ENCODE results near the gene AP3D1. TPM values are rescaled to one million over a fixed set of nuclear protein-coding genes. Genes with fewer than 3 reads are reported as not detected.
"Not testable (repeated sequence)": the region's sequence is repeated elsewhere in the genome, so short reads cannot be mapped to it uniquely, and the experiment has no call there.

The AP3D1 gene
- total RNA-seq, 1 donor from 2014 or later, result 63.4 TPM

GRCh38 chr19:2091926-2092525, 59.3 kb downstream of the AP3D1 start:
- not testable (repeated sequence) for DNase-seq (ENCODE audit: low spot score); ATAC-seq

- DNase-seq (ENCODE audit: low spot score) (no peak), ATAC-seq (no peak)
Measured at GRCh38 chr19:2089727-2090053, 61.7 kb downstream of the AP3D1 start.

- DNase-seq (ENCODE audit: low spot score) (no peak), ATAC-seq (no peak)
Measured at GRCh38 chr19:2089001-2089711, 62.2 kb downstream of the AP3D1 start.

- no peak for DNase-seq (ENCODE audit: low spot score)
- ATAC-seq, result no peak
Measured at GRCh38 chr19:2087621-2088100, 63.7 kb downstream of the AP3D1 start.

GRCh38 chr19:2086695-2087620, 64.4 kb downstream of the AP3D1 start:
- ATAC-seq, result peak; percentile 31
- not testable (repeated sequence) for DNase-seq (ENCODE audit: low spot score)

- DNase-seq (ENCODE audit: low spot score), result no peak
- peak; percentile 49 for ATAC-seq
Measured at GRCh38 chr19:2084993-2085720, 66.2 kb downstream of the AP3D1 start.

GRCh38 chr19:2083174-2083854, 68.1 kb downstream of the AP3D1 start:
- ATAC-seq (no peak), DNase-seq (ENCODE audit: low spot score) (no peak)

- DNase-seq (ENCODE audit: low spot score) (no peak), ATAC-seq (peak; percentile 16)
Measured at GRCh38 chr19:2081873-2082810, 69.2 kb downstream of the AP3D1 start.

GRCh38 chr19:2080336-2080988, 70.9 kb downstream of the AP3D1 start:
- no peak for DNase-seq (ENCODE audit: low spot score)
- ATAC-seq, result no peak

- DNase-seq (ENCODE audit: low spot score) (no peak), ATAC-seq (no peak)
Measured at GRCh38 chr19:2079865-2080301, 71.5 kb downstream of the AP3D1 start.

GRCh38 chr19:2079076-2079864, 72.1 kb downstream of the AP3D1 start:
- ATAC-seq (no peak), DNase-seq (ENCODE audit: low spot score) (no peak)

- no peak for ATAC-seq
- DNase-seq (ENCODE audit: low spot score), result no peak
Measured at GRCh38 chr19:2077833-2078619, 73.3 kb downstream of the AP3D1 start.

GRCh38 chr19:2077398-2077797, 74.0 kb downstream of the AP3D1 start:
- DNase-seq (ENCODE audit: low spot score), result no peak
- no peak for ATAC-seq

- DNase-seq (ENCODE audit: low spot score) (no peak), ATAC-seq (no peak)
Measured at GRCh38 chr19:2076526-2076944, 74.8 kb downstream of the AP3D1 start.

- ATAC-seq (no peak), DNase-seq (ENCODE audit: low spot score) (no peak)
Measured at GRCh38 chr19:2072757-2073551, 78.4 kb downstream of the AP3D1 start.

- ATAC-seq (no peak), DNase-seq (ENCODE audit: low spot score) (no peak)
Measured at GRCh38 chr19:2070986-2071673, 80.2 kb downstream of the AP3D1 start.

Measured in left lobe of liver (tissue), 2 donors.